HuH-7 (cell line): Measurements from ENCODE around the gene ZSCAN25.
"Not testable (repeated sequence)": the region's sequence is repeated elsewhere in the genome, so short reads cannot be mapped to it uniquely, and the experiment has no call there.

ENCODE experiments used
- DNase-seq: peaks from one replicate; pipeline ENCODE4 v3.0.0; 2011; ENCODE audit warnings: low spot score

The ZSCAN25 gene

DNA sequence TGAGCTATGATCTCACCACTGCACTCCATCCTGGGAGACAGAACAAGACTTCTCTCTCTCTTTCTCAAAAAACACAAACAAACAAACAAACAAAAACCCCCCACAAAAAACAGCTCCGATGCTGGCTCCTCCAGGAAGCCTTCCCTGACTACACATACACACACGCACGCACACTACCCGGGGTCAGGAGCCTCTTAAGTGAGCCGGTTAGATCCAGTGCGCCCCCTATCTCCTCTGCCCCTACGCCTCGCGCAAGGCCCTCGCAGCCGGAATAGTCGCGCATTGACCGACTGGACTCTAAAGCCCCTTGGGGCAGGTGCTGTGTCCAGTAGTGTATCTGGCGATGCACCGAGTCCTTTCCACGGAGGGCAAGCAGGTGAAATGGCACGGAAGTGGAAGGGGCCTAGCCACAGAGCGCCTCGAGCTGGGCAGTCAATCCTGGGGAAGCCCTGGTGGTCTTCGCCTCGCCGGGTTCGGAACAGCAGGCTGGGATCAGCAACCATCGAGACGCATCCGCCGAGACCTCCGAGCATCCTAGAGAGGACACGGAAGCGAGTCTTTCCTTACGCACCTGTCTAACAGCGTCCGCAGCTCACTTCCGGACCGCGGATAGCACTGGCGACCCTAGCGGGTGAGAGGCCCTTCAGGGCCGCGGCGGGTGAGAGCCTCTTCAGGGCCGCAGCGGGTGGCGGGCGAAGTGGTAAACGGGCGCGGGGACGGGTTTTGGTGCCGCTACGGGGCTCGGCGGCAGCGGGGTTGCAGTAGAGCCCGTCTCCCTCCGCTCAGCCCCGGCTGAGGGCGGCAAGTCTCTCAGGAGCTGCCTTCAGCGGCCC, at the start of gene ZSCAN25:
ZSCAN25 (plus strand) TSS at position 588 of the 833 bp plus-strand sequence. CDS start 2,661 bp downstream, outside the sequence.
- DNase-seq = peak; percentile 94

DNA sequence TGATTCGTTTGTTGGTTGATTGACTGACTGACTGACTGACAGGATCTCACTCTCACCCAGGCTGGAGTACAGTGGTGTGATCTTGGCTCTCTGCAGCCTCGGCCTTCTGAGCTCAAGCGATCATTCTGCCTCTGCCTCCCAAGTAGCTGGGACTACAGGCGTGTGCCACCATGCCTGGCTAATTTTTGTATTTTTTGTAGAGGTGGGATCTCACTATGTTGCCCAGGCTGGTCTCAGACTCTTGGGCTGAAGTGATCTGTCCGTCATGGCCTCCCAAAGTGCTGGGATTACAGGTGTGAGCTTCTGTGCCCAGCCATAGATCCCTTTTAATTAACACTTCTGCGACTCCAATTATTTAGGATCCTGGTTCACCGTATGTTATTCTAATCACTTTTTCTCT, 48.0 kb upstream of the ZSCAN25 start:
- not testable (repeated sequence) for DNase-seq

DNA sequence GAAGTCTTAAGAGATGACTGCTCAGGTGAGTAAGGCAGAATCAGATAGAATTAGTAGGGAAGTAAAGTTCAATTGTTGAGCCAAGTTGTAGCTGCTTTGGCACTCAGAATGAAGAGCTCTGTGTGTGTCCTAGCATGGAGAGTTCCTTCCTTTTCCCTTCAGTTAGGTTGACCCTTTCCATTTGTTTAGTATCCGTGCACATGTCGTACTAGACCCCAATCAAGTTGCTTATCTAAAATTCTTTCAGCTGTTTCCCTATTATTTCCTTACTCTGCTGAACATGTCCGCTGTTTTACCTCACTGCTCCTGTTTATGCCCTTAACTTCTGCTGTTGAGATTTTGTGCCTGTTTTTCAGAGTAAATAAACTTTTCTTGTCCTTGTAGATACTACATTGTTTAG, 45.0 kb upstream of the ZSCAN25 start:
- no peak for DNase-seq

DNA sequence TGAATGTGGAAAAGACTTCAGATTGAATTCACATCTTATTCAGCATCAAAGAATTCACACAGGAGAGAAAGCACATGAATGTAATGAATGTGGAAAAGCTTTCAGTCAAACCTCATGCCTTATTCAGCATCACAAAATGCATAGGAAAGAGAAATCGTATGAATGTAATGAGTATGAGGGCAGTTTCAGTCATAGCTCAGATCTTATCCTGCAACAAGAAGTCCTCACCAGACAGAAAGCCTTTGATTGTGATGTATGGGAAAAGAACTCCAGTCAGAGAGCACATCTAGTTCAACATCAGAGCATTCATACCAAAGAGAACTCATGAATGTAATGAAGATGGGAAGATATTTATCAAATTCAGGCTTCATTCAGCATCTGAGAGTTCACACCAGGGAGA, 43.5 kb upstream of the ZSCAN25 start:
- no peak for DNase-seq

DNA sequence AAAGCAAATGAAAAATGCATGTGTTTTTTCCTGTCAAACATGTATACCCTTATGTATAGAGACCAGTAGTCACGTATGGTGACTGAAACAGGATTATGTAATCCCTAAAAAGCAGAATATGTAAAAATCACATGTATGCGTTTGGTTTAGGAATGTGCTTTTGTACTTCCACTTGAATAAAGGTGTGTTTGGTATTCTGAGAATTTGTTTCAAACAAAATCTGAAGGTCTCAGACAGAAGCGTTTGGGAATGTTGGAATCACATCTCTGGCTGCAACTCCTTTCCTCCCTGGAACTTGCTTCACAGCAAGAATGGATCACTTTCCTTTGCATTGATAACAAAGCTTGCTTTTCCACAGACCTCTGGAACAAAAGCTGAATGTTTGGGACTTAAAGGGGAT, 40.5 kb upstream of the ZSCAN25 start:
- no peak for DNase-seq

DNA sequence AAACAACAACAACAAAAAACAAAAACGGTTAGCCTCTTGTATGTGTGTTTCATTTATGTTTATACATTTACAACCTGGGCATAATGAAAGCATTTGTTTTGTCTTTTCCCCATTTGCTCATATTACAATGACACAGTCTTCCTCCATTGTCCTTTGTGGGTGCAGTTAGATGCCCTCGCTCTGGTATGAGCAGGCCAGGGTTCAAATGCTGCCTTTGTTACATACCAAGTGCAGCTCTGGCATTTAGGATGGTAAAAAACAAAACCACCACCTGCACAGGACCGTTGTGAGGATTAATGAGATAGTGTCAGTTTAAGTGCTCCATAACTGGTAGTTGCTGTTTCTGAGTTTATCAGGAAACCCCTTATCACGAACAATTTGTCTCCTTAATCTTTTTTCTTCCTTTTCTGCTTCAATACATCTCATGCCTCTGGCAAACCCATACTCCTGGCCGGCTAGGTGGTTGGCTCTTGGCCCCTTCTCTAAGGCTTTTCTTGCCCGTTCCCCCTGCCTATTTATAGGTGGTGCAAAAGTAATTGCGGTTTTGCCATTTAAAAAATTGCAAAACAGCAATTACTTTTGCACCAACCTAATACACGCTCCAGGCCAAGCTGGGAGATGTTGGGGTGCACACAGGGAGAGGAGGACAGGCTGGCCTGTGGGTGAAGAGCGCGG, 37.3 kb upstream of the ZSCAN25 start:
- no peak for DNase-seq

DNA sequence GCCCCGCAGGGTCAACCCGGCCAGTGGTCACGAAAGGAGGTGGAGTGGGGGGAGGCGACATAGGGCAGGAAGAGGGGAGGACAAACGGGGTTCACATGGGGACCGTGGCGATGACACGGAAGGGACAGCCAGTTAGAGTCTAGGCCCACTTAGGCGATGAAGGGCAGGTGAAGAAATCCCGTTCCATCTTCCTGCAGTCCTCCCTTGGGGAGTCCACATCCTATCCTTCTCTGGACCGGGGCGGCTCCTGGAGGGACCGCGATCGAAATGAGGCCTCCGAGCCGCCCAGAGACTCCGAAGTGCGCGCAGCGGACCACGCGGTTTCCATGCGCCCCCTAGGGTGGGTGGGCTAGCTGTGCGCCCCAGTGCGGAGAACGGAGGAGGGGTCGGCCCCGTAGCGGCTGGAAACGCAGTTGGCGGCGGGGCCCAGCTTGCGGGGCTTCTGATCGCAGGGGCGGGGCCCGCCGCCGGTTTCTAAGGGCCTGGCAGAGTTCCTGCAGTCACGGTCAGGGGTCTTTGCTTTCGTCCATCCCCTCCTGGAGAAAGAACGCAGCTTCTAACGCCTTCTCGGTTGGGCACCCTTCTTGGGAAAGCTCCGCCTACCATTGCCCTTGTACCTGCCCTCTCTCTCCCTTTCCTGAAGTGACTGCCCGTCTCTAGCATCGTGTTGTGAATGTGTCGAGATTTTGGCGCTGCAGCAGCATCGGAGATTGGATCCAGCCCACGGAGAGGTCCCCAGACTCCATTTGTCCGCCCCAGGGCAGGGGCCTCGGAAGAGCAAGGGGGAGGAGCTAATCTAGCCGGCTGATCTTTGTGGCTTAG, 36.6 kb upstream of the ZSCAN25 start:
- DNase-seq = peak; percentile 34

DNA sequence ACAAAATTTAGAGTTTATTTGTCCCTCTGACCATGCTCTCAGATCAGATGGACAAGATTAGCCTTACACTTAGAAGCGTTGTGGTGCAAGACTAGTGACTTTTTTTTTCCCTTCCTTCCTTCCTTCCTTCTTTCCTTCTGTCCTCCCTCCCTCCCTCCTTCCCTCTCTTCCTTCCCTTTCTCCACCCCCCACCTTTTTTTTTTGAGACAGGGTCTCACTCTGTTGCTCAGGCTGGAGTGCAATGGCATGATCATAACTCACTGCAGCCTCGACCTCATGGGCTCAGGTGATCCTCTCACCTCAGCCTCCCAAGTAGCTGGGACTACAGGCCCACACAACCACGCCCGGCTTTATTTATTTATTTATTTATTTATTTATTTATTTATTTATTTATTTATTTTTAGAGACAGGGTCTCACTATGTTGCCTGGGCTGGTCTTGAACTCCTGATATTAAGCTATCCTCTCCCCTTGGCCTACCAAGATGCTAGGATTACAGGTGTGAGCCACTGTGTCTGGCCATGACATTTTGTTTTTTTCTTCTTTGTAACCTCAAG, 35.9 kb upstream of the ZSCAN25 start:
- DNase-seq = not testable (repeated sequence)

DNA sequence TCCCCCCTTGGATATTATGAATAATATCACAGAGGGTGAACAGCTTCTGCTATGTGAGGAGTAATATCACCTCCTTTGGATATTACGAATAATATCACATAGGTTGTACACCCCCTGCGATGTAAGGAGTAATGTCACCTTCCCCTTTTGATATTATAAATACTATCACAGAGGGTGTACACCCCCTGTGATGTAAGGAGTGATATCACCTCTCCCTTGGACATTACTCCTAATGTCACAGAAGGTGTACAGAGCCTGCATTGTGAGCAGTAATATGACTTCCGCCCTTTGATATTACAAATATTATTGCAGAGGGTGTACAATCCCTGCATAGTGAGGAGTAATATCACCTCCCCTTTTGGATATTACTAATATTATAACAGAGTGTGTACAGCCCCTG, 27.9 kb upstream of the ZSCAN25 start:
- no peak for DNase-seq

DNA sequence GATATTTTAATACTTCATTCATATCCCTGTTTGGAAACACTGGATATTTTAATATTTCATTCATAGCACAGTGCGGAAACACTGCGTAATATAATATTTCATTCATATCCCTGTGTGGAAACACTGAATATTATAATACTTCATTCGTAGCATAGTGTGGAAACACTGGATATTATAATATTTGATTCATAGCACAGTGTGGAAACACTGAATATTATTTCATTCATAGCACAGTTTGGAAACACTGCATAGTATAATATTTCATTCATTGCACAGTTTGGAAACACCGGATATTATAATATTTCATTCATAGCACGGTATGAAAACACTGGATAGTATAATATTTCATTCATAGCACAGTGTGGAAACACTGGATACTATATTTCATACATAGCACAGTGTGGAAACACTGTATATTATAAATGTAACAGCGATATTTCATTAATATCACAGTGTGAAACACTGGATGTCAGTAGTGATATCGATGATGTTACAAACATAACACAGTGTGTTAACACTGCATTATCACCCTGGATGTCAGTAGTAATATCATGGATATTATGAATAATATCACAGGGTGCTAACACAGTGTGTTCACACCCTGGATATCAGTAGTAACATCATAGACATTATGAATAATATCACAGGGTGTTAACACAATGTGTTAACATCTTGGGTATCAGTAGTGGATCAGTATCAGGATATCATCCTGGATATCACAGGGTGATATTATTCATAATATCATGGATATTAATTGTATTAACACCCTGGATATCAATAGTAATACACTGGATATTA, 21.6 kb upstream of the ZSCAN25 start:
- DNase-seq = no peak

DNA sequence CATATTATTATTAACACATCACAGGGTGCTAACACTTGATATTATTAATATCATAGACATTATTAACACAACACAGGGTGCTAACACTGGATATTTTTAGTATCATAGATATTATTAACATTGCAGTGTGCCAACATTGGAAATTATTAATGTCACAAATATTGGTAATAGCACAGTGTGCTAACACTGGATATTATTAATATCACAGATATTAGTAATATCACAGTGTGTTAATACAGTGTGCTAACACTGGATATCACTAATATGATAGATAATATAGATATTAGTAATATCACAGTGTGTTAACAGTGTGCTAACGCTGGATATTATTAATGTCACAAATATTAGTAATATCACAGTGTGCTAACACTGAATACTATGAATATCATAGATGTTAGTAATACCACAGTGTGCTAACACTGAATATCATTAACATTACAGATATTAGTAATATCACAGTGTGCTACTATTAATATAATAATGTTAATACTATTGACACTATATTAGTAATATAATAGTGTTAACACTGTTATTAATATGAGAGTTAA, 20.3 kb upstream of the ZSCAN25 start:
- no peak for DNase-seq

DNA sequence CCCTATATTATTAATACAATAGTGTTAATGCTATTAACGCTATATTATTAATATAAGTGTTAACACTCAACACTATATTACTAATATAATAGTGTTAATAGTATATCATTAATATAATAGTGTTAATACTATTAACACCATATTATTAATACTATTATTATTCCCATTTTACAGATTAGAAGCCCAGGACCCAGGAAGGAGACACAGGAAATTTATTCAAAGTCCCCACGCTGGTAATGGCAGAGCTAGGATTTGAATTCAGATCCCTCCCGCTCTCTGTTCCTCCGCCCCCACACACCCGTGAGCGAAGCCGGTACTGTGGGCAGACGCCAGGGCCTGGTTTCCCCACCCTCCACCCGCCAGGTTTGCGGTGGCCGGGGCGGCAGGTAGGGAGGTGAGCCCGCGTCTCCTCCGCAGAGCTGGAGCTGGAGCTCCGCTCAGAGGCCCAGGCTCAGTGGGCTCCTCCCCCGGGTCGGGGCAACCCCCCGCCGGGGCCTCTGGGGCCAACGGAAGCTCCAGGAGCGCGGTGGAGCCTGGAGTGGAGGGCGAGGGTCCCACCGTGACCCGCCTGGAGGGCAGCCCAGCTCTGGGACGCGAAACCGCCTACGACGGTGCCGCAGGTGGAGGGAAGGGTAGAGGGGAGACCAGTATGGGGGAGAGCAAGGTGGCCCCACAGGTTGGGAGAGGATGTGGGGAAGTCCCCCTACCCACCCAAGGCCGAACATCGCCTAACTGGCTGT, 18.8 kb upstream of the ZSCAN25 start, which contains the start of gene TMEM225B:
TMEM225B (plus strand) TSS at position 506 of the 740 bp plus-strand sequence. CDS start 6,122 bp downstream, outside the sequence.
- no peak for DNase-seq

DNA sequence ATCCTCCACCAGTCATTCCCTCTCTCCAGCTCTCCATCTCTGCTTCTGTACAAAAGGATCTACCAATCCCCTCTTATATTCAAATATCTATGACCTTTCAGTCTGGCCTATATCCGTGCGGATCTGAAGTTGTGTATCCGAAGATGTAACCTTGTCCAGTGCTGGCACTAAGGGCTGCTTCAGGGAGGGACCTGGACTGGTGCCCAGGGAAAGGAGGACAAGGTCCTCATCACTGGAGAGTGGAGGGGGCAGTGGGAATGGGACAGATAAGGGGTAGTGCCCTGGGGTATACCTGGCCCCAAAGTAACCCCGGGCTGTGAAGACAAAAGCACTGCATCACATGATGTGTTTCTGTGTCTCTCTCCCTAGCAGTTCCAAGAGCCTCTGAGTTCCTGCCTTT, 16.9 kb upstream of the ZSCAN25 start:
- no peak for DNase-seq

DNA sequence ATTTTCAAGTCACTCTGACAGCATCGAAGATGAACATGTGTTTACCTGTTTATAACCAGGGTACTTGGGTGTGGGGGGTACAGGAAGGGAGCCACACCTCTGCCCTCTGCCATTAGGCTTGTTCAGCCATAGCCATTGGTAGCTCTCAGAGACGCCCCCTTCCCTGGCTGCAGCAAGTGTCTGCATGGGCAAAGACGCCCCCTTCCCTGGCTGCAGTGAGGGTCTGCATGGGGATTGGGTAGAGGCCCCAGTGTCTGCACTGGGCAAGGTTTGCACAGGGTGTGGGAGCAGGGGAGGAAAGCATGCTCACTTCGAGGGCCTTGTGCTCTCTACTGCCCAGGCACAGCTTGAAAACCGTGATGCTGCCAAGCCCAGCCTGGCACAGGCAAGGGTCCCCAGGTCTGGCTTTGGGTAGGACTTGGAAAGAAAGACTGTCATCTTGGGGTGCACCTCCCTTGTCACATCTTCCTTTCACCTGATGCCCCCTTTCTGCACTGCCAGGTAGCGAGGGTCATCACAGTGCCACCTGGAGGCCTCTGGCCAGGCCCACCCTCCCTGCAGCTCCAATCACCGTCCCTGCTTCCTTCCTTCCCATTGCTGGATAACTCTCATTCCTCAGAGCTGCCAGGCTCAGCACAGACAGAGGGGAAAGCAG, 15.0 kb upstream of the ZSCAN25 start:
- no peak for DNase-seq

DNA sequence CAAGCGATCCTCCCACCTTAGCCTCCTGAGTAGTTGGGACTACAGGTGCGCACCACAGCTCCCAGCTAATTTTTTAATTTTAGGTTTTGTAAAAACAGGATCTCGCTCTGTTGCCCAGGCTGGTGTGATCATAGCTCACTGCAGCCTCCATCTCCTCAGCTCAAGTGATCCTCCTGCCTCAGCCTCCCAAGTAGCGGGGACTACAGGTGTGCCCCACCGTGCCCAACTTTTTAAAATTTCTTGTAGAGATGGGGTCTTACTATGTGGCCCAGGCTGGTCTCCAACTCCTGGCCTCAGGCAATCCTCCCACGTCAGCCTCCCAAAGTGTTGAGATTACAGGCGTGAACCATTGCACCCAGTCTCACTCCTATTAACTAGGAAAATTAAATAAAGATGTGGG, 11.2 kb upstream of the ZSCAN25 start:
- no peak for DNase-seq

DNA sequence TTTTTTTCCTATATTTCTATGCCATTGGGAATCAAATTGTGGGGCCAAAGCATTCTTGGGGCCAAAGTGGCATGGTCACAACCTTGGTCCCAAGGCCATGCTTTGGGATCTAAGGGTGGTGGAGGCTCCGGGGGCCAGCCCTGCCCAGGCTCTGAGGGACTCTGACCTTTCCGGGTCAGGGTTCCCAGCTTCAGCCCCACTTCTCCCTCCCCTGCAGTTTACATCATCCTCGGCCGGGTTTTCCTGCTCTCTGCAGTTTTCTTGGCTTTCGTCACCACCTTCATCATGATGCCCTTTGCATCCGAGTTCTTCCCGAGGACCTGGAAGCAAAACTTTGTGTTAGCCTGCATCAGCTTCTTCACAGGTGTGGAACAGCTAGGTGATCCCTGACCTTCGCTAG, 10.2 kb upstream of the ZSCAN25 start:
- DNase-seq = no peak

DNA sequence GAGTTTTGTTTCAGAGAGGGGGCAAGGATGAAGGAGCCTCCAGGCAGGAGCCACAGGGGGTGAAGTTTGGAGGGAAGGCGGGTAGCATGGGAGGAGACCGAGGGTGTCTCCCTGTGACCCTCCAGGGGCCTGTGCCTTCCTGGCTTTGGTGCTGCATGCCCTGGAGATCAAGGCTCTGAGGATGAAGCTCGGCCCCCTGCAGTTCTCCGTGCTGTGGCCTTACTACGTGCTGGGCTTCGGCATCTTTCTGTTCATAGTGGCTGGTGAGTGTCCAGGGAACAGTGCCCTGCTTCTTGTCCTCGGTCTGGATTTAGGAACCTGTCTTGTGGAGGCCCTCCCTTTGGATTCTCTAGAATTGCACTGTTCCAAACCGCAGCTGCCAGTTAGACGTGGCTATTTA, 9.2 kb upstream of the ZSCAN25 start:
- no peak for DNase-seq

DNA sequence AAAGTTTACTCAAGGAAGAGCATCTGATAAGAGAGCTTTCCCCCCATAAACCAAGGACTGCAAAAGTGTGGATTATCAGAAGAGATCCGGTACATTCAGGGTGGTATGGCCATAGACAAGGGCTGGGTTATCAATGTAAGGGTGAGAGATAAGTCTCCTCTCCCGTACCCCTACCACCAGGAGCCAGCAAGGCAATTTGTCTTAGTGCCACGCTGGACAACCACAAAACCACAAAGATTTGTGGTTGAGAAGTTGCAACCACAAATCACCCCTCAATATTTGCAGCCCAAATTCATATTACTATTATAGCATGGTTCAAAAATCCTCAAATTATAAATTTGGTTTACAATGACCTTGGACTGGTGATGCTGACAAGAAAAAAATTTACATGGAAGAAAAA, 2.3 kb upstream of the ZSCAN25 start:
- no peak for DNase-seq

DNA sequence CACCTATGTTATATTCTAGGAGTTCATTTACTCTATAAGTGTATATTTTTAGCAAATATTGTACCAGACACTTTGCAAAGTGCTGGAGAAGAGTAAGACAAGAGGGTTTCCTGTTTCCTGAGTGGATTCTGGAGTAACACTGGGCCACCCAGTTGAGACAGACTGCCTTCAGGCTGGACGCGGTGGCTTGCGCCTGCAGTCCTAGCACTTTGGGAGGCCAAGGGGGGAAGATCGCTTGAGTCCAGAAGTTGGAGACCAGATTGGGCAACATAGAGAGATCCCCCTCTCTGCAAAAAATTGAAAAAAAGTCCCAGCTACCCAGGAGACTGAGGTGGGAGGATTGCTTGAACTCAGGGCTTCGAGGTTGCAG, 772 bp upstream of the ZSCAN25 start:
- DNase-seq = no peak
